NOMO-1 treated with dmso at 0.1 percent for 144 hours (cell line): ENCODE results near the gene IGFN1.
"Not testable (repeated sequence)": the region's sequence is repeated elsewhere in the genome, so short reads cannot be mapped to it uniquely, and the experiment has no call there.

Experiments
- DNase-seq: peaks from one replicate; lab custom pipeline; 2025; ENCODE audit not compliant: unreplicated experiment; lab: John Stamatoyannopoulos, UW

The IGFN1 gene

GRCh38 chr1:201241736-201242135 lies 51.1 kb downstream of the IGFN1 start:
- DNase-seq: no peak

GRCh38 chr1:201245082-201245481 lies 54.5 kb downstream of the IGFN1 start:
- DNase-seq: no peak

GRCh38 chr1:201248721-201249559 lies 58.3 kb downstream of the IGFN1 start:
- DNase-seq: no peak

GRCh38 chr1:201250326-201251011 lies 59.8 kb downstream of the IGFN1 start:
- DNase-seq: no peak

- no peak for DNase-seq
Measured at GRCh38 chr1:201251411-201251810, 60.8 kb downstream of the IGFN1 start.

- no peak for DNase-seq
Measured at GRCh38 chr1:201251851-201252430, 61.3 kb downstream of the IGFN1 start.

- DNase-seq: no peak
Measured at GRCh38 chr1:201252944-201253371, 62.3 kb downstream of the IGFN1 start.

- DNase-seq: no peak
Measured at GRCh38 chr1:201253411-201253810, 62.8 kb downstream of the IGFN1 start.

- DNase-seq: no peak
Measured at GRCh38 chr1:201253906-201254624, 63.4 kb downstream of the IGFN1 start.

- no peak for DNase-seq
Measured at GRCh38 chr1:201254625-201255478, 64.2 kb downstream of the IGFN1 start.

- DNase-seq: no peak
Measured at GRCh38 chr1:201255479-201256362, 65.1 kb downstream of the IGFN1 start.

GRCh38 chr1:201258132-201258531 lies 67.5 kb downstream of the IGFN1 start:
- DNase-seq: not testable (repeated sequence)

GRCh38 chr1:201258763-201259230 lies 68.2 kb downstream of the IGFN1 start:
- no peak for DNase-seq

GRCh38 chr1:201259476-201260235 lies 69.0 kb downstream of the IGFN1 start:
- DNase-seq: no peak

- no peak for DNase-seq
Measured at GRCh38 chr1:201260236-201260590, 69.6 kb downstream of the IGFN1 start.

GRCh38 chr1:201260648-201261311 lies 70.2 kb downstream of the IGFN1 start:
- no peak for DNase-seq

GRCh38 chr1:201261771-201262547 lies 71.3 kb downstream of the IGFN1 start:
- no peak for DNase-seq
